ENCODE results near the gene COL4A6.

GRCh38 chrX:108437349-108438109 is 693 bp downstream of the COL4A6 start:
- TF ChIP-seq CTCF (IDR thresholded peaks at IDR 0.05; ENCODE audit: insufficient read depth, low read length, poor library complexity, severe bottlenecking), result no peak
- TF ChIP-seq EZH2phosphoT487 (conservative IDR thresholded peaks at IDR 0.05; ENCODE audit: low read length), result no peak
